DOHH2 (cell line): ENCODE data around the gene RAB27B.

ENCODE experiments used
- H3F3A ChIP-seq: fragments of 200-600 bp; sonication (generic), shearing (Covaris generic); 2 replicates; pipeline ENCODE4 v1.6.0; 2016; ENCODE audit warnings: antibody characterized with exemption, mild to moderate bottlenecking; ENCODE audit not compliant: control insufficient read depth, insufficient read depth
- H3K27ac ChIP-seq: fragments of 200-600 bp; sonication (generic); 2 replicates; pipeline ENCODE4 v1.5.1; 2014; ENCODE audit warnings: low read depth, mild to moderate bottlenecking, low read length, moderate library complexity
- H3K27me3 ChIP-seq: fragments of 200-600 bp; sonication (generic); 2 replicates; pipeline ENCODE4 v1.6.1; 2014; ENCODE audit warnings: mild to moderate bottlenecking, low read length, mixed read lengths; ENCODE audit not compliant: control insufficient read depth
- H3K36me3 ChIP-seq: fragments of 200-600 bp; sonication (generic); 2 replicates; pipeline ENCODE4 v1.6.1; 2014; ENCODE audit warnings: mild to moderate bottlenecking, low read length, moderate library complexity, mixed read lengths; ENCODE audit not compliant: control insufficient read depth
- H3K4me1 ChIP-seq: fragments of 200-600 bp; sonication (generic); 2 replicates; pipeline ENCODE4 v1.6.1; 2014; ENCODE audit warnings: mild to moderate bottlenecking, low read length, mixed read lengths; ENCODE audit not compliant: control insufficient read depth
- H3K4me2 ChIP-seq: fragments of 200-600 bp; sonication (generic); 2 replicates; pipeline ENCODE4 v1.6.0; 2014; ENCODE audit warnings: mild to moderate bottlenecking, low read length, moderate library complexity
- H3K4me3 ChIP-seq: fragments of 200-600 bp; sonication (generic); 2 replicates; pipeline ENCODE4 v1.5.1; 2014; ENCODE audit warnings: mild to moderate bottlenecking, low read length, mixed read lengths
- H3K79me2 ChIP-seq: fragments of 200-600 bp; sonication (generic); 2 replicates; pipeline ENCODE4 v1.6.1; 2014; ENCODE audit warnings: mild to moderate bottlenecking, low read length, mixed read lengths; ENCODE audit not compliant: control insufficient read depth
- H3K9me2 ChIP-seq: fragments of 200-600 bp; sonication (generic); replicated peaks from 2 replicates; pipeline ENCODE4 v1.6.1; 2014; ENCODE audit warnings: mild to moderate bottlenecking, low read length, mixed read lengths; ENCODE audit not compliant: control insufficient read depth
- H3K9me3 ChIP-seq: fragments of 200-600 bp; sonication (generic); 2 replicates; pipeline ENCODE4 v1.6.1; 2014; ENCODE audit warnings: antibody characterized with exemption, low read length, mixed read lengths; ENCODE audit not compliant: control insufficient read depth, insufficient read depth
- H4K20me1 ChIP-seq: fragments of 200-600 bp; sonication (generic); 2 replicates; pipeline ENCODE4 v1.6.0; 2014; ENCODE audit warnings: low read depth, mild to moderate bottlenecking, antibody characterized with exemption, low read length, moderate library complexity; ENCODE audit not compliant: control insufficient read depth, insufficient read depth
- EZH2phosphoT487 ChIP-seq: fragments of 200-600 bp; sonication (generic); IDR thresholded peaks from 2 replicates; pipeline ENCODE4 v1.6.1; 2017; ENCODE audit warnings: borderline replicate concordance, mild to moderate bottlenecking, antibody characterized with exemption, low read length, moderate library complexity, mixed read lengths
- TF ChIP-seq, protein P1 (sequence below): fragments of 200-600 bp; sonication (generic); IDR thresholded peaks from one replicate; pipeline ENCODE4 v1.5.1; 2014; ENCODE audit warnings: antibody characterized with exemption, mild to moderate bottlenecking, low read depth, low read length; ENCODE audit not compliant: poor library complexity, severe bottlenecking

Gene RAB27B

GRCh38 chr18:54904581-54904980, 76.3 kb downstream of the RAB27B start:
- no peaks in the 10 kb centered on the region for H3K9me3 ChIP-seq
- H3K4me2 ChIP-seq, result no peak overlapping the region
- H3F3A ChIP-seq, result no peaks in the 10 kb centered on the region
- no peaks in the 10 kb centered on the region for H3K4me1 ChIP-seq
- TF ChIP-seq, protein P1, sequence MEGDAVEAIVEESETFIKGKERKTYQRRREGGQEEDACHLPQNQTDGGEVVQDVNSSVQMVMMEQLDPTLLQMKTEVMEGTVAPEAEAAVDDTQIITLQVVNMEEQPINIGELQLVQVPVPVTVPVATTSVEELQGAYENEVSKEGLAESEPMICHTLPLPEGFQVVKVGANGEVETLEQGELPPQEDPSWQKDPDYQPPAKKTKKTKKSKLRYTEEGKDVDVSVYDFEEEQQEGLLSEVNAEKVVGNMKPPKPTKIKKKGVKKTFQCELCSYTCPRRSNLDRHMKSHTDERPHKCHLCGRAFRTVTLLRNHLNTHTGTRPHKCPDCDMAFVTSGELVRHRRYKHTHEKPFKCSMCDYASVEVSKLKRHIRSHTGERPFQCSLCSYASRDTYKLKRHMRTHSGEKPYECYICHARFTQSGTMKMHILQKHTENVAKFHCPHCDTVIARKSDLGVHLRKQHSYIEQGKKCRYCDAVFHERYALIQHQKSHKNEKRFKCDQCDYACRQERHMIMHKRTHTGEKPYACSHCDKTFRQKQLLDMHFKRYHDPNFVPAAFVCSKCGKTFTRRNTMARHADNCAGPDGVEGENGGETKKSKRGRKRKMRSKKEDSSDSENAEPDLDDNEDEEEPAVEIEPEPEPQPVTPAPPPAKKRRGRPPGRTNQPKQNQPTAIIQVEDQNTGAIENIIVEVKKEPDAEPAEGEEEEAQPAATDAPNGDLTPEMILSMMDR, result no peak
- TF ChIP-seq EZH2phosphoT487, result no peak
- no peaks in the 10 kb centered on the region for H3K27me3 ChIP-seq
- no peaks in the 10 kb centered on the region for H3K9me2 ChIP-seq
- no peak overlapping the region for H3K27ac ChIP-seq
- no peaks in the 10 kb centered on the region for H3K79me2 ChIP-seq
- no peaks in the 10 kb centered on the region for H4K20me1 ChIP-seq
- H3K4me3 ChIP-seq, result no peak overlapping the region
- no peaks in the 10 kb centered on the region for H3K36me3 ChIP-seq

GRCh38 chr18:54905629-54906028, 77.4 kb downstream of the RAB27B start:
- no peaks in the 10 kb centered on the region for H3K27me3 ChIP-seq
- H3K27ac ChIP-seq, result no peak overlapping the region
- no peak for TF ChIP-seq EZH2phosphoT487
- TF ChIP-seq, protein P1, result no peak
- no peak overlapping the region for H3K4me2 ChIP-seq
- H3K4me1 ChIP-seq, result no peaks in the 10 kb centered on the region
- H3K36me3 ChIP-seq, result no peaks in the 10 kb centered on the region
- H3K9me3 ChIP-seq, result no peaks in the 10 kb centered on the region
- no peaks in the 10 kb centered on the region for H4K20me1 ChIP-seq
- H3K4me3 ChIP-seq, result no peak overlapping the region
- no peaks in the 10 kb centered on the region for H3K79me2 ChIP-seq
- no peaks in the 10 kb centered on the region for H3K9me2 ChIP-seq
- H3F3A ChIP-seq, result no peaks in the 10 kb centered on the region

GRCh38 chr18:54906331-54907185, 78.3 kb downstream of the RAB27B start:
- H3K4me1 ChIP-seq, result no peaks in the 10 kb centered on the region
- no peaks in the 10 kb centered on the region for H3K79me2 ChIP-seq
- H3K36me3 ChIP-seq, result no peaks in the 10 kb centered on the region
- H3K27ac ChIP-seq, result no peak overlapping the region
- no peaks in the 10 kb centered on the region for H3F3A ChIP-seq
- TF ChIP-seq EZH2phosphoT487, result no peak
- TF ChIP-seq, protein P1, result no peak
- no peaks in the 10 kb centered on the region for H3K9me2 ChIP-seq
- no peaks in the 10 kb centered on the region for H3K27me3 ChIP-seq
- no peaks in the 10 kb centered on the region for H4K20me1 ChIP-seq
- no peak overlapping the region for H3K4me2 ChIP-seq
- H3K4me3 ChIP-seq, result no peak overlapping the region
- no peaks in the 10 kb centered on the region for H3K9me3 ChIP-seq
